ENCODE measurements around the gene ZBTB45. TPM values are rescaled to one million over a fixed set of nuclear protein-coding genes. Genes with fewer than 3 reads are reported as not detected.
A peak's percentile ranks its signal among the peaks of the same experiment; 100 is the strongest.
"Not testable (repeated sequence)": the region's sequence is repeated elsewhere in the genome, so short reads cannot be mapped to it uniquely, and the experiment has no call there.

Gene ZBTB45
- polyA plus RNA-seq, 1 experiment, result 4.2 TPM

- ChIA-PET CTCF (no interaction called here), POLR2A (no interaction called here)
- Histone ChIP-seq H3K27ac (ENCODE audit: low read depth, low read length) (no peak overlapping the region), H3K27me3 (ENCODE audit: control insufficient read depth, insufficient read depth, low read length) (no peaks in the 10 kb centered on the region), H3K9me3 (ENCODE audit: control insufficient read depth, insufficient read depth, low read length) (no peaks in the 10 kb centered on the region), H3K4me3 (ENCODE audit: low read depth, low read length) (no peak overlapping the region)
- no peak for DNase-seq (ENCODE audit: low read depth, low spot score)
- TF ChIP-seq CTCF (IDR thresholded peaks at IDR 0.05; ENCODE audit: low read depth, low read length), result no peak
Measured at GRCh38 chr19:58473775-58474174, 45.8 kb downstream of the ZBTB45 start.

- no peak for TF ChIP-seq CTCF (IDR thresholded peaks at IDR 0.05; ENCODE audit: low read depth, low read length)
- Histone ChIP-seq H3K9me3 (ENCODE audit: control insufficient read depth, insufficient read depth, low read length) (no peaks in the 10 kb centered on the region), H3K4me3 (ENCODE audit: low read depth, low read length) (no peak overlapping the region), H3K27ac (ENCODE audit: low read depth, low read length) (no peak overlapping the region), H3K27me3 (ENCODE audit: control insufficient read depth, insufficient read depth, low read length) (no peaks in the 10 kb centered on the region)
- POLR2A ChIA-PET, result no interaction called here
- DNase-seq (ENCODE audit: low read depth, low spot score), result no peak
- CTCF ChIA-PET, result no interaction called here
Measured at GRCh38 chr19:58471736-58472135, 47.9 kb downstream of the ZBTB45 start.

- CTCF ChIA-PET; H3K9me3 ChIP-seq (ENCODE audit: control insufficient read depth, insufficient read depth, low read length): not testable (repeated sequence)
Measured at GRCh38 chr19:58470837-58471543, 48.6 kb downstream of the ZBTB45 start.

GRCh38 chr19:58469241-58470013 lies 50.2 kb downstream of the ZBTB45 start:
- TF ChIP-seq CTCF (IDR thresholded peaks at IDR 0.05; ENCODE audit: low read depth, low read length), result no peak
- no peaks in the 10 kb centered on the region for H3K9me3 ChIP-seq (ENCODE audit: control insufficient read depth, insufficient read depth, low read length)
- H3K4me3 ChIP-seq (ENCODE audit: low read depth, low read length), result no peak overlapping the region
- DNase-seq (ENCODE audit: low read depth, low spot score), result no peak
- ChIA-PET CTCF (no interaction called here), POLR2A (interaction anchor here (0.6 to 1.1 kb wide), 2 partner anchors 36 to 49 kb away, joined by 3 to 8 read pairs; no protein-coding TSS in a partner anchor)
- H3K27ac ChIP-seq (ENCODE audit: low read depth, low read length), result no peak overlapping the region
- no peaks in the 10 kb centered on the region for H3K27me3 ChIP-seq (ENCODE audit: control insufficient read depth, insufficient read depth, low read length)

More at GRCh38 chr19:58470837-58471543, 48.6 kb downstream of the ZBTB45 start:
- POLR2A ChIA-PET; H3K27me3 ChIP-seq (ENCODE audit: control insufficient read depth, insufficient read depth, low read length); H3K4me3 ChIP-seq (ENCODE audit: low read depth, low read length); H3K27ac ChIP-seq (ENCODE audit: low read depth, low read length); DNase-seq (ENCODE audit: low read depth, low spot score): not testable (repeated sequence)

GRCh38 chr19:58468216-58468839 lies 51.3 kb downstream of the ZBTB45 start:
- Histone ChIP-seq H3K4me3 (ENCODE audit: low read depth, low read length) (peak overlapping the region; percentile 35), H3K27ac (ENCODE audit: low read depth, low read length) (no peak overlapping the region), H3K27me3 (ENCODE audit: control insufficient read depth, insufficient read depth, low read length) (no peaks in the 10 kb centered on the region), H3K9me3 (ENCODE audit: control insufficient read depth, insufficient read depth, low read length) (no peaks in the 10 kb centered on the region)
- POLR2A ChIA-PET, result no interaction called here
- CTCF ChIA-PET, result no interaction called here
- DNase-seq (ENCODE audit: low read depth, low spot score), result no peak
- TF ChIP-seq CTCF (IDR thresholded peaks at IDR 0.05; ENCODE audit: low read depth, low read length), result no peak

All from AG04450 (cell line).